Esophagus squamous epithelium (tissue), 5 donors: Measurements from ENCODE around the gene SMAD3. TPM values are rescaled to one million over a fixed set of nuclear protein-coding genes. Genes with fewer than 3 reads are reported as not detected.

Source experiments
- DNase-seq: peaks from one replicate; lab custom pipeline; 2025; lab: John Stamatoyannopoulos, UW
- H3K27ac ChIP-seq, 4 donors: fragments of 200-600 bp; sonication (generic); one replicate each; pipeline ENCODE4 v1.5.1; 2016 to 2019; ENCODE audit warnings: mild to moderate bottlenecking in 1 of 4
- H3K27me3 ChIP-seq, 4 donors: fragments of 200-600 bp; sonication (generic); 1 replicate in 3 of 4; 2 replicates in 1 of 4; pipeline versions ENCODE4 v1.5.1 to v1.6.0; 2017 to 2021; ENCODE audit warnings: antibody characterized with exemption in 1 of 4
- H3K36me3 ChIP-seq, 3 donors: fragments of 200-600 bp; sonication (generic); one replicate each; pipeline ENCODE4 v1.5.1; 2016 to 2019
- H3K4me1 ChIP-seq, 3 donors: fragments of 200-600 bp; sonication (generic); one replicate each; pipeline ENCODE4 v1.5.1; 2017 to 2019
- H3K4me3 ChIP-seq, 4 donors: fragments of 200-600 bp; sonication (generic); 1 replicate in 3 of 4; 2 replicates in 1 of 4; pipeline ENCODE4 v1.5.1; 2016 to 2019; ENCODE audit warnings: mild to moderate bottlenecking in 2 of 4, moderate library complexity in 1 of 4
- H3K9me3 ChIP-seq, 3 donors: fragments of 200-600 bp; sonication (generic); one replicate each; pipeline ENCODE4 v1.5.1; 2016 to 2019
- POLR2A ChIP-seq, 4 donors: fragments of 450-650 bp; IDR thresholded peaks; one replicate each; pipeline ENCODE4 v1.6.1; 2017; ENCODE audit warnings: antibody characterized with exemption in 4 of 4, mild to moderate bottlenecking in 4 of 4, moderate library complexity in 3 of 4
- WGBS, 2 donors: methylation state at CpG; one replicate each; pipeline ENCODE4 v1.1.5; 2018; 5-methylcytosine and 5-hydroxymethylcytosine counted together
- intact Hi-C: fragments of 100-400 bp; cut with DNase I; formaldehyde crosslinking; loops from one replicate; pipeline ENCODE4 v1.15.0; 2022
- total RNA-seq, 4 donors: library from RNA; depleted of rRNA; stranded (reverse); fragments of >200 nt; gene quantifications; one replicate each; pipeline ENCODE4 v1.1.0, GENCODE V29; 2016
- TF ChIP-seq, protein P1 (sequence below), 6 experiments: fragments of 450-650 bp in 4 of 6; fragments of 200-600 bp in 2 of 6; sonication (generic) in 2 of 6; IDR thresholded peaks; one replicate each; pipeline ENCODE4 v1.5.1; 2016 to 2019; ENCODE audit warnings: antibody characterized with exemption in 6 of 6, mild to moderate bottlenecking in 4 of 6, moderate library complexity in 4 of 6
- donor health status: DM: yes; HTN: yes; CAD: no.

The SMAD3 gene
- total RNA-seq, 4 donors from 2014 or later, result 70.8 to 134 (median 105) TPM

DNA sequence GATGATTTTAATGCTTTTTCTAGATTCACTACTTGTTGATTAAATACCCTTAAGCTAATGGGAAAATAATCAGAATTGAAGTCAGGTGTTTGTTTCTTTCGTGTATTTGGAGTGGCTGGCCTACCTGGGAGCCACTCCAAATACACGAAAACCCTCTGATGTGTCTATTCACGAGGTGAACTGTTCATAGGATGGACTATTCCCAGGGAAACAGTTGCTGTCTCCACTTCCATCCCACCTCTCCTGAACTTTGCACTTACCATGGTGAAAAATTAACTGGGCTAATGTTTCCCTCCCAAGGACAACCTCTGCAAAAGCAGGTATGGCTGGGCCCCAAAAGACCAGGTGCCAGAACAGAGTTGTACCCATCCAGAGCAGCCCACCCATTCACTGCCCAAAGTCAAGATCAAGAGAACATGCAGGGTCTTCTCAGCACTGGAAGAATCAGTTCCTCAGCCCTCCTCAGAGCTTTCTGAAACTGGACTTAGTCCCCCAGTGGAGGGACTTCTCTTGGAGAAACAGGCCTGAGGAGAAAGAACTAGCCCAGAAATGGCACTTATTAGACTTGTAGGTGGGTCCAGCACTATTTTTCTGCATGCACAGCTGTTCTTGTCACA, 2.9 kb upstream of the SMAD3 start:
- DNase-seq, result no peak
- H3K36me3 ChIP-seq, result no peaks in the 10 kb centered on the region
- H3K9me3 ChIP-seq, result no peaks in the 10 kb centered on the region
- no peak overlapping the region for H3K27ac ChIP-seq
- no peaks in the 10 kb centered on the region for H3K27me3 ChIP-seq
- intact Hi-C loops, result no loop called here
- H3K4me3 ChIP-seq, result no peak overlapping the region
- WGBS, 2 donors, result 61 to 89% methylated on average over 3 of the region's 3 CpGs
- peaks cover 0 to 21% (median 13%) of the 10 kb centered on the region in 3 donors for H3K4me1 ChIP-seq
- no peak for TF ChIP-seq POLR2A (IDR thresholded peaks at IDR 0.05)
- TF ChIP-seq, protein P1, sequence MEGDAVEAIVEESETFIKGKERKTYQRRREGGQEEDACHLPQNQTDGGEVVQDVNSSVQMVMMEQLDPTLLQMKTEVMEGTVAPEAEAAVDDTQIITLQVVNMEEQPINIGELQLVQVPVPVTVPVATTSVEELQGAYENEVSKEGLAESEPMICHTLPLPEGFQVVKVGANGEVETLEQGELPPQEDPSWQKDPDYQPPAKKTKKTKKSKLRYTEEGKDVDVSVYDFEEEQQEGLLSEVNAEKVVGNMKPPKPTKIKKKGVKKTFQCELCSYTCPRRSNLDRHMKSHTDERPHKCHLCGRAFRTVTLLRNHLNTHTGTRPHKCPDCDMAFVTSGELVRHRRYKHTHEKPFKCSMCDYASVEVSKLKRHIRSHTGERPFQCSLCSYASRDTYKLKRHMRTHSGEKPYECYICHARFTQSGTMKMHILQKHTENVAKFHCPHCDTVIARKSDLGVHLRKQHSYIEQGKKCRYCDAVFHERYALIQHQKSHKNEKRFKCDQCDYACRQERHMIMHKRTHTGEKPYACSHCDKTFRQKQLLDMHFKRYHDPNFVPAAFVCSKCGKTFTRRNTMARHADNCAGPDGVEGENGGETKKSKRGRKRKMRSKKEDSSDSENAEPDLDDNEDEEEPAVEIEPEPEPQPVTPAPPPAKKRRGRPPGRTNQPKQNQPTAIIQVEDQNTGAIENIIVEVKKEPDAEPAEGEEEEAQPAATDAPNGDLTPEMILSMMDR (IDR thresholded peaks at IDR 0.05), result no peak

DNA sequence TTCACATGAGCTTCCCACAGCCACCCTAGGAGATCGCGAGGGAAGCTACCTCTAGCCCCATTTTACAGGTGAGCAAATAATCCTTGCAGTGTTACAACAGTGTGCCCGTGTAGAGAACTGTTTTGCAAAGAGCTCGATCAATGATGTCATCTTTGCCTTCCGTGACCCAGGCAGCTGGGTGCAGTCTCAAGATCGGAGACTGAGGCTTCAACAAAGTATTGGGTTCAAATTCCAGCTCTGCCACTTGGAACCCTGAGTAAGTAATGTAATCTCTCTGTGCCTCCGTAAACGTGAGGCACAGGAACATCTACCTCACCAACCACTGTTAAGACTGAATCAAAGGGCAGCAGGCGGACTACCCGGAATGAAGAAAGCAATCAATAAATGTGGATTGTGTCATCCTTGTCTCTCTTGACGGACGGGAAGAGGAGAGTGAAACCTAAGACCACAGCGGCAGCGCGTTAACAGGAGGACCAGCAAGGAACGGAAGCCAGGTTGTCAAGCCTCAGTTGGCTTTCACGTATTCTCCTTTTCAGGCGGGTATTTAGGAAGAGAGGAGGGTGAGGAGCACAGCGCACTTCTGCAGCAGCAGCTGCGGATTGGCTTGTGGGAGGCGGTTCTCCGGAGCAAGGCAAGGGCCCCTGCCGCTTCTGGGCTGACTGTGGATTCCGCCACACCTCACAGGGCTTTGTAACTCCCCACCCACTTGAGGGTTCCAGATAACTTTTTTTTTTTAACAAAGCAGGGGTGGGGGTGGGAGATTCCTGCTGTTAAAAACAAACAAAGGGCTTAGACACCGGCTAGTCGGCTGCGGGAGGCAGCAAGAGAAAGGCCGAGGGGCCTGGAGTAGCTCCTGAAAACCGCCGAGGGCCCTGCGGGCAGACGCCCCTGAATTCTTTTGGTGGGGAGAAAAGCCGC, 1.5 kb upstream of the SMAD3 start:
- H3K27ac ChIP-seq, result peak overlapping the region in 3 of 4 donors; percentile 85 to 94 (median 86)
- H3K27me3 ChIP-seq, result no peaks in the 10 kb centered on the region
- intact Hi-C loops, result no loop called here
- H3K4me1 ChIP-seq, result peaks cover 7 to 36% (median 28%) of the 10 kb centered on the region in 3 donors
- H3K4me3 ChIP-seq, result peak overlapping the region in 3 of 4 donors; percentile 61 to 92 (median 69)
- H3K9me3 ChIP-seq, result no peaks in the 10 kb centered on the region
- TF ChIP-seq, protein P1 (IDR thresholded peaks at IDR 0.05), result no peak
- no peak for TF ChIP-seq POLR2A (IDR thresholded peaks at IDR 0.05)
- no peaks in the 10 kb centered on the region for H3K36me3 ChIP-seq
- DNase-seq, result no peak
- 69 to 92% methylated on average over 25 of the region's 33 CpGs for WGBS, 2 donors

DNA sequence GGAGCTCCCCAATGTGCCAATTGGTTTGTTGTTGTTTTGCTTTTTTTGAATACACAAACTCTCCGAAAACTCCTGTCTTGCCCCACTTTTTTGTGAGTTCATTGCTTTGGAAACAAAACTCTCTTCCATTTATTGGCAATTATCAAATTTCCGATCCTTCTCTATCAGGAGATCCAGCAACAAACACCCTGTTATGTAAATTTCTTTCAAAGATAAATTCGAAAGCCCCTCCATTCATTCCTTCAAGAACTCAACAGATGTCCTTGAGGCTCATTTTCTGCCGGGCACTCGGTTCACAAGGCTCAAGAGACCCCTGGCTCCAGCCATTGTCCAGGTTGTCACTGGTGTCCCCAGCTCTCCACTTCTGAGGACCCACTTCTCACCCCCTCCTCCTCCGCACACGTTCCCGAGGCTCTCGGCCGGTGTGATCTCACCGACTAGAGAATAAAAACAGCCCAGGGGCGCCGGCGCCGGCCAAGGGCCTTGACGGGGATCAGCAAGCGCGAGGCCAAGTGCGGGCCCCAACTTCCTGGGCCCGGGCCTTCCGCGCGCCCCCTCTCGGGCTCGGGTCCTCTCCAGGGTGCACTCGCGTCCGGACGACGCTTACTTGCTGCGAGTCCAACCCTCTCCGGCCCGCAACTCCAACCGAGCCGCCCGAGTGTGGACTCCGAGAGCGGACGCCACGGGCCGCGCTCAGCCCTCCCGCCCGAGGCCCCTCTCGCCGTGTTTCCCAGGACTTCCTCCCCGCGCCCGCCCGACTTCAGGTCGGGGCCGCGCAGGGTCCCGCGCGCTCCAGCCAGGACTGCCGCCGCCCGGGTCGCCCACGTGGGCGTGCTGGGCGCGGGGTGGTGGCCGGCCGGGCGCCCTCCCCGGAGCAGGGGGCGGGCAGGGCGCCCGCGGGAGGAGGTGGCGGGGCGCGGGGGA, 533 bp upstream of the SMAD3 start:
- Histone ChIP-seq H3K36me3 (no peaks in the 10 kb centered on the region), H3K9me3 (no peaks in the 10 kb centered on the region), H3K27me3 (no peaks in the 10 kb centered on the region), H3K27ac (peak overlapping the region; percentile 84 to 94 (median 86)), H3K4me1 (peaks cover 15 to 45% (median 32%) of the 10 kb centered on the region in 3 donors), H3K4me3 (peak overlapping the region; percentile 61 to 92 (median 74))
- no peak for DNase-seq
- 10 to 18% methylated on average over 13 to 39 of the region's 75 CpGs for WGBS, 2 donors
- TF ChIP-seq POLR2A (IDR thresholded peaks at IDR 0.05), result no peak
- TF ChIP-seq, protein P1 (IDR thresholded peaks at IDR 0.05), result no peak
- intact Hi-C loops, result no loop called here

DNA sequence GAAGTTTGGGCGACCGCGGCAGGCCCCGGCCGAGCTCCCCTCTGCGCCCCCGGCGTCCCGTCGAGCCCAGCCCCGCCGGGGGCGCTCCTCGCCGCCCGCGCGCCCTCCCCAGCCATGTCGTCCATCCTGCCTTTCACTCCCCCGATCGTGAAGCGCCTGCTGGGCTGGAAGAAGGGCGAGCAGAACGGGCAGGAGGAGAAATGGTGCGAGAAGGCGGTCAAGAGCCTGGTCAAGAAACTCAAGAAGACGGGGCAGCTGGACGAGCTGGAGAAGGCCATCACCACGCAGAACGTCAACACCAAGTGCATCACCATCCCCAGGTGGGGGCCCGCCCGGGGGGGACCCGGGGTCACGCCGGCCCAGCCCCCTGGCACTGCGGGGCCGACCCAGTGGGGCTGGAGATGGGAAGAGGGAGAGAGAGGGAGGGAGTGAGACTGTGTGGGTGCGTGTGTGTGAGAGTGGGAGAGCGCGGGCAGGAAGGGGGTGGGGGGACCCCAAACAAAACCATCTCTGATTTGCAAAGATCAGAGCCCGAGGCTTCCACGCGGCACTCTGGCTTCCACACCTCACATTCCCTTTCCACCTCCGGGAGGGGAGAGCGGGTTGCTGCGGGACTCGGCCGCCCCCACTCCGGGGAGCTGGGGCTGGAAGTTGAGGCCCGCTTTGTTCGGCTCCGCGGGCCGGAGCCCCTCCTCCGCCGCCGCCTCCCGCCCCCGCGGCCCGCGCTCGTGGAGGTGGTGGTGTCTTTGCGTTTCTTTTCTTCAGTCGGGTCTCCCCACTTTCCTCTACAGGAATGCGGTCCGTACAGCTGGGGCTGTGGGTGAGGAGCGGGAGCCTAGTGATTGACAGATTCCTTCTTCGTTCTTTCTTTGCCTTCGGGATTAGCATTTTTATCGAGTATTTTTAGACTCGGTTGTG, 898 bp downstream of the SMAD3 start:
- Histone ChIP-seq H3K4me1 (peaks cover 19 to 60% (median 32%) of the 10 kb centered on the region in 3 donors), H3K4me3 (peak overlapping the region; percentile 61 to 92 (median 74)), H3K9me3 (no peaks in the 10 kb centered on the region), H3K36me3 (peaks cover 0 to 9% (median 0%) of the 10 kb centered on the region in 3 donors), H3K27me3 (no peaks in the 10 kb centered on the region), H3K27ac (peak overlapping the region; percentile 84 to 94 (median 86))
- TF ChIP-seq, protein P1 (IDR thresholded peaks at IDR 0.05), result no peak
- TF ChIP-seq POLR2A (IDR thresholded peaks at IDR 0.05), result no peak
- intact Hi-C loops, result no loop called here
- WGBS, 2 donors, result 1% methylated on average over 24 to 28 of the region's 72 CpGs
- no peak for DNase-seq
